ENCODE data around the gene ETV5.
"Not testable (repeated sequence)": the region's sequence is repeated elsewhere in the genome, so short reads cannot be mapped to it uniquely, and the experiment has no call there.

Gene ETV5

GRCh38 chr3:186019288-186019687 is 89.6 kb downstream of the ETV5 start:
- not testable (repeated sequence) for DNase-seq

- DNase-seq, result no peak
Measured at GRCh38 chr3:186014866-186015265, 94.0 kb downstream of the ETV5 start.

DNA sequence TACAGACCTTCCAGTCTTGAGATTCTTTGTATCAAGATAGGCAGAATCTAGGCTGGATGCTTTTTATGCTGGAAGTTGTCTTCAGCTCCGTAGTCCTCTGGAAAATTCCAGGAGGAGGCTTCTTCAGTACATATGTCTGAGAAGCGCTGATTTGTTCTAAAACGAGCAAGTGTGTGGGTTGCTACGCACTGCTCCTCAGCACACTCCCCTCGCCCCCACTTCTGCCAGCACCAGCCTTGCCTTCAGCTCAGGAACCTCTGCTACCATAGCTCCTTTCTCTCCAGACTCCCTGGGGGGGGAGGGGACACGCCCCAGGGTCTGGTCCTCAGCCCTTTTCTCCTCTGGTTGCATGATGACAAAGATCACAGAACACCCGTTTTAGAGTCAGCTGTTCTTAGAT is 95.6 kb downstream of the ETV5 start:
- no peak for DNase-seq

GRCh38 chr3:186012137-186012536 is 96.8 kb downstream of the ETV5 start:
- DNase-seq, result no peak

- no peak for DNase-seq
Measured at GRCh38 chr3:186004671-186005070, 104.2 kb downstream of the ETV5 start.

GRCh38 chr3:186004209-186004608 is 104.7 kb downstream of the ETV5 start:
- DNase-seq, result no peak

DNA sequence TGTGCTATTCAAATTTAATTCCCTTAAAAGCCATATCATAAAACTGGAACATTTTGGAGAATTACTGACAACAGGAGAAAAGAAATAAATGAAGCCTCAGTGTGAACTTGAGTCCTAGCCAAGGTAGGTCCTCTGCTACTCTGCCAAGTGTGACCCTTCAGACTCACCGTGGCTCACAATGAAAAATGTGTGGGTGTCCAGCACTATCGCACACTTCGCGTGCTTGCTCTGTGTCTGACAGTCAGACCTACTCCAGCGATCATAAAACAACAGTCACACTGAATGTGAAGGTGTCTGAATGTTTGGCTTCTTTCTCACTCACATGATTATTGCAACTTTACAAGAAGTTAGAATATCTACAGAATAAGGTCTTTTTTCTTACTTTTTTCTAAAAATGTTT is 105.3 kb downstream of the ETV5 start:
- DNase-seq, result no peak

- DNase-seq, result no peak
Measured at GRCh38 chr3:186002884-186003472, 105.9 kb downstream of the ETV5 start.

DNA sequence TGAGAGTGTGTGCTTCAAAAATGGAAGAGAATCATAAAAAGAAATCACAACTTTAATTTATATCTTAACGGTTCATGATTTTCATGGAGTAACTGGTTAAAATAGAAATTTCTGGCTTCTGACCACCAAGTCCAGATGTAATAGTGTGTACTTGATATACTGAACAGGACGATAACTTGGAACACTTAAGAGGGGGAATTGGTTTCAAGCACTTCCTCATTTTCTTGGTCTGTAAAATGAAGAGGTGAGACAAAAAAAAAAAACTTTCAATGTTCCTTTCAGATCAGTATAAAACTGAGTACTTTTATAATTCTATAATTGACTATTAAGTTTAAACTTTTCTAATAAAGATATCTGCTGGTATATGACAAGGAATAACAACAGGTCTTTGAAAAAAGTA is 107.0 kb downstream of the ETV5 start:
- no peak for DNase-seq

- no peak for DNase-seq
Measured at GRCh38 chr3:185999221-185999620, 109.7 kb downstream of the ETV5 start.

DNA sequence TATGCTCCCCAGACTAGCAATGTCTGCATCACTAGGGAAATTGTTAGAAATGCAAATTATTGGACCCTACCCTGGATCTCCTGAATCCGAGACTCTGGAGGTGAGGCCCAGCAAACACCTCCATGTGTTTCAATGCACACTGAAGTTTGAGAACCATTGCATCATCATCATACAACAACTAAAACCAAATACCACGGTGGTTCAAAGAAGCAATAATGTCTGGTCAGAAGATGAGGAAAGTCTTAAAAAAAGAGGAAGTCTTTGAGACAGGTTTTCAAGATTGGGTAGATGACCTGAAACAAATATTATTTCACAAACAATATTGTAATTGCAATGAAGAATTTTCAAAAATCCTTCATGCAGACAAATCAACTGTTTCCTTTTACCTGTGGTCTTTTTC is 110.8 kb downstream of the ETV5 start:
- DNase-seq, result no peak

- no peak for DNase-seq
Measured at GRCh38 chr3:185997130-185997529, 111.8 kb downstream of the ETV5 start.
